Measurements from ENCODE around the gene RBM15B.

RBM15B gene

GRCh38 chr3:51445544-51446280 lies 54.6 kb downstream of the RBM15B start:
- DNase-seq (ENCODE audit: low spot score) = no peak
